Endothelial cell of umbilical vein (primary cell): ENCODE measurements around the gene CFAP57. TPM values are rescaled to one million over a fixed set of nuclear protein-coding genes. Genes with fewer than 3 reads are reported as not detected.
"Not testable (repeated sequence)": the region's sequence is repeated elsewhere in the genome, so short reads cannot be mapped to it uniquely, and the experiment has no call there.

Experiments used
- BruUV-seq: library from RNA; stranded (reverse); fragments of 400-500 nt; replicated peaks from 2 replicates; lab custom pipeline; 2021; lab: Mats Ljungman, UMichigan
- CTCF ChIA-PET: fragments of 300-600, 350-600 bp; sonication (Branson Sonifier 250); formaldehyde crosslinking; loops from one replicate; lab custom pipeline; 2021; ENCODE audit warnings: antibody characterized with exemption, inconsistent platforms; lab: Charles Lee
- POLR2A ChIA-PET: fragments of 300-600, 350-600 bp; sonication (Branson Sonifier 250); formaldehyde crosslinking; loops from one replicate; lab custom pipeline; 2021; ENCODE audit warnings: antibody characterized with exemption, inconsistent platforms; lab: Charles Lee
- DNase-seq: peaks from one replicate; pipeline ENCODE4 v3.0.0-alpha.2; 2011; ENCODE audit warnings: low read depth, low spot score
- FAIRE-seq: peaks from 2 replicates; lab custom pipeline; 2011; peaks lifted over from hg19 to GRCh38; lab: Jason Lieb, UNC
- H2AFZ ChIP-seq: 2 replicates; pipeline ENCODE4 v1.6.0; 2012; ENCODE audit warnings: low read depth, low read length, control low read depth, inconsistent platforms
- H3K27ac ChIP-seq: 2 replicates; pipeline ENCODE4 v1.5.1; 2011; ENCODE audit warnings: low read depth, mild to moderate bottlenecking, control low read depth, low read length, moderate library complexity; ENCODE audit not compliant: insufficient read depth
- H3K27me3 ChIP-seq, 2 experiments: 2 replicates each; pipeline versions ENCODE4 v1.6.0 to v1.6.1; 2011; ENCODE audit warnings: low read length in 2 of 2, mixed read lengths in 1 of 2; ENCODE audit not compliant: control insufficient read depth in 2 of 2, insufficient read depth in 2 of 2
- H3K36me3 ChIP-seq, 2 experiments: 2 replicates in 1 of 2; 3 replicates in 1 of 2; pipeline ENCODE4 v1.5.1; 2011; ENCODE audit warnings: low read length in 2 of 2, mild to moderate bottlenecking in 1 of 2, moderate library complexity in 1 of 2; ENCODE audit not compliant: control insufficient read depth in 2 of 2, insufficient read depth in 2 of 2; ENCODE audit errors: extremely low read depth in 1 of 2
- H3K4me1 ChIP-seq: 3 replicates; pipeline ENCODE4 v1.5.1; 2011; ENCODE audit warnings: mild to moderate bottlenecking, low read length; ENCODE audit not compliant: control insufficient read depth, insufficient read depth; ENCODE audit errors: extremely low read depth
- H3K4me2 ChIP-seq: 2 replicates; pipeline ENCODE4 v1.6.1; 2011; ENCODE audit warnings: low read length, control low read depth, mixed read lengths; ENCODE audit not compliant: insufficient read depth
- H3K4me3 ChIP-seq, 3 experiments: fragments of 200-600 bp in 1 of 3; sonication (generic), shearing (Covaris generic) in 1 of 3; replicated peaks in 1 of 3; 2 replicates each; pipeline ENCODE4 v1.5.1; 2011 to 2016; ENCODE audit warnings: control low read depth in 3 of 3, low read length in 3 of 3, mild to moderate bottlenecking in 2 of 3, inconsistent platforms in 1 of 3, low read depth in 1 of 3, moderate library complexity in 1 of 3; ENCODE audit not compliant: insufficient read depth in 1 of 3
- H3K79me2 ChIP-seq: 2 replicates; pipeline ENCODE4 v1.6.0; 2012; ENCODE audit warnings: low read length, inconsistent platforms; ENCODE audit not compliant: control insufficient read depth, insufficient read depth
- H3K9ac ChIP-seq: replicated peaks from 2 replicates; pipeline ENCODE3; 2011; ENCODE audit warnings: low read length, control low read depth; ENCODE audit not compliant: insufficient read depth; ENCODE audit errors: extremely low read depth
- H3K9me1 ChIP-seq: replicated peaks from 3 replicates; pipeline ENCODE4 v1.6.0; 2011; ENCODE audit warnings: mild to moderate bottlenecking, low read length; ENCODE audit not compliant: control insufficient read depth, insufficient read depth; ENCODE audit errors: extremely low read depth
- H3K9me3 ChIP-seq: replicated peaks from 2 replicates; pipeline ENCODE4 v1.5.1; 2012; ENCODE audit warnings: low read length, inconsistent platforms; ENCODE audit not compliant: control insufficient read depth, insufficient read depth
- H4K20me1 ChIP-seq: replicated peaks from 2 replicates; pipeline ENCODE3; 2011; ENCODE audit warnings: mild to moderate bottlenecking, low read length; ENCODE audit not compliant: control insufficient read depth, insufficient read depth; ENCODE audit errors: extremely low read depth
- EZH2 ChIP-seq: IDR thresholded peaks from 2 replicates; pipeline ENCODE4 v1.6.1; 2012; ENCODE audit warnings: borderline replicate concordance, low read depth, mild to moderate bottlenecking, moderate library complexity, low read length, inconsistent platforms; ENCODE audit not compliant: severe bottlenecking
- FOS ChIP-seq: IDR thresholded peaks from 2 replicates; pipeline ENCODE4 v1.6.1; 2011; ENCODE audit warnings: mild to moderate bottlenecking, low read length, moderate library complexity, borderline replicate concordance; ENCODE audit not compliant: insufficient read depth
- GATA2 ChIP-seq: IDR thresholded peaks from 2 replicates; pipeline ENCODE4 v1.7.0; 2011; ENCODE audit warnings: low read depth, mild to moderate bottlenecking, moderate library complexity, mixed read lengths, low read length; ENCODE audit not compliant: insufficient read length, insufficient read depth
- POLR2A ChIP-seq: IDR thresholded peaks from 2 replicates; pipeline ENCODE4 v1.6.1; 2012; ENCODE audit warnings: low read depth, mild to moderate bottlenecking, control low read depth, low read length
- dilution Hi-C: fragments of 300-500 bp; cut with MboI; formaldehyde crosslinking; loops from one replicate; pipeline ENCODE4 v1.15.0; 2019; ENCODE audit warnings: low sequenced_read_pairs; ENCODE audit not compliant: extremely low pct_ligation_motif_present
- intact Hi-C: fragments of 100-400 bp; cut with micrococcal nuclease; formaldehyde crosslinking; loops from one replicate; pipeline ENCODE4 v1.10.0; 2022
- polyA plus RNA-seq, 4 experiments: library from polyadenylated mRNA; depleted of rRNA in 3 of 4; stranded (reverse) in 3 of 4; unstranded in 1 of 4; fragments of >200 nt; gene quantifications; 2 replicates each; pipeline versions ENCODE4 v1.2.1 to v1.2.3, GENCODE V29; 2011 to 2012; ENCODE audit warnings: missing spikeins in 1 of 4
- total RNA-seq: library from RNA; stranded (reverse); gene quantifications from 2 replicates; pipeline ENCODE4 v1.2.3, GENCODE V29; 2021
- TF ChIP-seq, protein P1 (sequence below), 2 donors: IDR thresholded peaks; 1 replicate in 1 of 2; 2 replicates in 1 of 2; pipeline ENCODE4 v1.5.1; 2011; ENCODE audit warnings: low read length in 2 of 2, mild to moderate bottlenecking in 2 of 2, moderate library complexity in 2 of 2, control low read depth in 1 of 2, inconsistent platforms in 1 of 2, low read depth in 1 of 2; ENCODE audit not compliant: insufficient read depth in 1 of 2; ENCODE audit errors: extremely low read depth in 1 of 2
- TF ChIP-seq, protein P2 (sequence below): IDR thresholded peaks from 2 replicates; pipeline ENCODE4 v1.6.1; 2011; ENCODE audit not compliant: insufficient read depth, insufficient read length

CFAP57 gene
- total and polyA plus RNA-seq, 2 donors (not counting 3 experiments of a cell fraction or from before 2014, with no cell fraction given) = 0.88 to 0.91 TPM

DNA sequence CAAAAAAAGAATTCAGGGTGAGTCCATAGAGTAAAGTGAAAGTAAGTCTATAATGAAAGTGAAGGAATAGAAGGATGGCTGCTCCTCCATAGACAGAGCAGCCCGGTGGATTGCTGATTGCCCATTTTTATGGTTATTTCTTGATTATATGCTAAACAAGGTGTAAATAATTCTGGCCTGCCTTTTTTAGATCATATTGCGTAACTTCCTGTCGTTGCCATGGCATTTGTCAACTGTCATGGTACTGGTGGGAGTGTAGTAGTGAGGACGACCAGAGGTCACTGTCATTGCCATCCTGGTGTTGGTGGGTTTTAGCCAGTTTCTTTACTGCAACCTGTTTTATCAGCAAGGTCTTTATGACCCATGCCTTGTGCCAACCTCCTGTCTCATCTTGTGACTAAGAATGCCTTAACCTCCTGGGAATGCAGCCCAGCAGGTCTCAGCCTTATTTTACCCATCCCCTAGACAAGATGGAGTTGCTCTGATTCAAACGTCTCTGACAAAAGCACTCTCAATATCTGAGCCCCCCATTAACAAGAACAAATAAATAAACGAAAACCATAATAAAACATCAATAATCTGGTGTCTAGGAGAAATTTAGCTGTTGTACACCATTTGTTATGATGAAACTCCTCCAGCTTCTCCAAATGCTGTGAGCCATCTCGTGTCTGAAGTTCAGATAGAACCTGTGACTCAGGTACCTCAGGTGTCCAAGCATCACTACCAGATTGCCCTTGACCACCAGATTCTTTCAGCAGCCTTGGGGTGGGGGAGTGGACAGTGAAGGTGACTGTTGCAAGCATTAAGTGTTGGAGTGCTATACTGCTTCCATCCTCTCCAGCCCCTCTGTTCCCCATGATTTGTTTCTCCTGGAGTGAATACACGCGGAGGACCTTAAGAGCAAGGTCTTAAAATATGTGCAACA, 36.0 kb upstream of the CFAP57 start:
- H3K9me1 ChIP-seq = no peaks in the 10 kb centered on the region
- no peak overlapping the region for H3K27ac ChIP-seq
- no peak overlapping the region for H3K9ac ChIP-seq
- no peaks in the 10 kb centered on the region for H3K36me3 ChIP-seq
- DNase-seq = no peak
- no peak for TF ChIP-seq EZH2
- H3K4me2 ChIP-seq = no peak overlapping the region
- ChIA-PET POLR2A (no interaction called here), CTCF (interaction anchor here (1.4 kb wide), 1 partner anchor 9 kb away, joined by 4 read pairs; no protein-coding TSS in a partner anchor)
- peaks cover 12 to 16% of the 10 kb centered on the region in 2 experiments for H3K27me3 ChIP-seq
- H3K9me3 ChIP-seq = no peaks in the 10 kb centered on the region
- no peaks in the 10 kb centered on the region for H4K20me1 ChIP-seq
- no peak overlapping the region for H3K4me3 ChIP-seq
- no peaks in the 10 kb centered on the region for H3K4me1 ChIP-seq
- no peaks in the 10 kb centered on the region for H3K79me2 ChIP-seq
- H2AFZ ChIP-seq = no peak overlapping the region
- no TSS peak for BruUV-seq
- no peak for FAIRE-seq
- dilution Hi-C loops (no loop called here), intact Hi-C loops (no loop called here)

- H2AFZ ChIP-seq = no peak overlapping the region
- H3K27me3 ChIP-seq = peaks cover 14 to 15% of the 10 kb centered on the region in 2 experiments
- no peaks in the 10 kb centered on the region for H3K36me3 ChIP-seq
- no peak overlapping the region for H3K27ac ChIP-seq
- no peak for FAIRE-seq
- CTCF ChIA-PET = no interaction called here
- no peak for DNase-seq
- no peaks in the 10 kb centered on the region for H3K9me3 ChIP-seq
- H3K4me2 ChIP-seq = no peak overlapping the region
- no peak overlapping the region for H3K4me3 ChIP-seq
- H3K79me2 ChIP-seq = no peaks in the 10 kb centered on the region
- no peaks in the 10 kb centered on the region for H3K4me1 ChIP-seq
- dilution Hi-C loops = no loop called here
- no TSS peak for BruUV-seq
- TF ChIP-seq POLR2A (no peak), GATA2 (no peak), FOS (no peak)
- TF ChIP-seq, protein P1, sequence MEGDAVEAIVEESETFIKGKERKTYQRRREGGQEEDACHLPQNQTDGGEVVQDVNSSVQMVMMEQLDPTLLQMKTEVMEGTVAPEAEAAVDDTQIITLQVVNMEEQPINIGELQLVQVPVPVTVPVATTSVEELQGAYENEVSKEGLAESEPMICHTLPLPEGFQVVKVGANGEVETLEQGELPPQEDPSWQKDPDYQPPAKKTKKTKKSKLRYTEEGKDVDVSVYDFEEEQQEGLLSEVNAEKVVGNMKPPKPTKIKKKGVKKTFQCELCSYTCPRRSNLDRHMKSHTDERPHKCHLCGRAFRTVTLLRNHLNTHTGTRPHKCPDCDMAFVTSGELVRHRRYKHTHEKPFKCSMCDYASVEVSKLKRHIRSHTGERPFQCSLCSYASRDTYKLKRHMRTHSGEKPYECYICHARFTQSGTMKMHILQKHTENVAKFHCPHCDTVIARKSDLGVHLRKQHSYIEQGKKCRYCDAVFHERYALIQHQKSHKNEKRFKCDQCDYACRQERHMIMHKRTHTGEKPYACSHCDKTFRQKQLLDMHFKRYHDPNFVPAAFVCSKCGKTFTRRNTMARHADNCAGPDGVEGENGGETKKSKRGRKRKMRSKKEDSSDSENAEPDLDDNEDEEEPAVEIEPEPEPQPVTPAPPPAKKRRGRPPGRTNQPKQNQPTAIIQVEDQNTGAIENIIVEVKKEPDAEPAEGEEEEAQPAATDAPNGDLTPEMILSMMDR (IDR thresholded peaks at IDR 0.05; ENCODE audit: extremely low read depth in 1 of 2, insufficient read depth in 1 of 2, low read depth in 1 of 2, low read length in 2 of 2) = no peak
- TF ChIP-seq, protein P2, sequence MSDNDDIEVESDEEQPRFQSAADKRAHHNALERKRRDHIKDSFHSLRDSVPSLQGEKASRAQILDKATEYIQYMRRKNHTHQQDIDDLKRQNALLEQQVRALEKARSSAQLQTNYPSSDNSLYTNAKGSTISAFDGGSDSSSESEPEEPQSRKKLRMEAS = no peak
- H3K9ac ChIP-seq = no peak overlapping the region
- POLR2A ChIA-PET = no interaction called here
- intact Hi-C loops = no loop called here
- H4K20me1 ChIP-seq = no peaks in the 10 kb centered on the region
- no peaks in the 10 kb centered on the region for H3K9me1 ChIP-seq
Measured at GRCh38 chr1:43137445-43138052, 34.6 kb upstream of the CFAP57 start.

GRCh38 chr1:43139295-43139694, 32.8 kb upstream of the CFAP57 start:
- intact Hi-C loops, dilution Hi-C loops, H3K4me1 ChIP-seq, FAIRE-seq, H3K9ac ChIP-seq, H3K4me3 ChIP-seq, H3K79me2 ChIP-seq, H3K4me2 ChIP-seq, H3K36me3 ChIP-seq, H4K20me1 ChIP-seq, CTCF ChIA-PET, H3K9me1 ChIP-seq, H2AFZ ChIP-seq, H3K27ac ChIP-seq, BruUV-seq, POLR2A ChIA-PET, DNase-seq, H3K9me3 ChIP-seq: not testable (repeated sequence)
- peaks cover 7 to 16% of the 10 kb centered on the region in 2 experiments for H3K27me3 ChIP-seq
